SK-N-MC (cell line): ENCODE measurements around the gene ZNF219.

Experiments used
- DNase-seq: peaks from one replicate; pipeline ENCODE4 v3.0.0-alpha.2; 2011; ENCODE audit warnings: low read depth, low spot score
- H3K27ac ChIP-seq: fragments of 200-600 bp; sonication (generic); 2 replicates; pipeline ENCODE4 v1.5.1; 2016; ENCODE audit warnings: mixed run types
- H3K36me3 ChIP-seq: fragments of 200-600 bp; sonication (generic); 2 replicates; pipeline ENCODE4 v1.6.1; 2017; ENCODE audit warnings: antibody characterized with exemption, low read length, mixed read lengths; ENCODE audit not compliant: insufficient read depth
- H3K4me3 ChIP-seq: fragments of 200-600 bp; sonication (generic); 2 replicates; pipeline ENCODE4 v1.5.1; 2016
- H3K9ac ChIP-seq: fragments of 200-600 bp; sonication (generic); 2 replicates; pipeline ENCODE4 v1.8.0; 2017; ENCODE audit warnings: mixed run types, mixed read lengths; ENCODE audit not compliant: insufficient read length
- H3K9me3 ChIP-seq: fragments of 200-600 bp; sonication (generic); 2 replicates; pipeline ENCODE4 v1.6.1; 2017; ENCODE audit warnings: low read depth, mild to moderate bottlenecking, antibody characterized with exemption, low read length, moderate library complexity, mixed read lengths
- EZH2 ChIP-seq: fragments of 200-600 bp; sonication (generic); IDR thresholded peaks from one replicate; pipeline ENCODE4 v1.6.1; 2017; ENCODE audit warnings: antibody characterized with exemption
- FOXP2 ChIP-seq: optimal IDR thresholded peaks from 2 replicates; pipeline ENCODE3; 2011; ENCODE audit warnings: mild to moderate bottlenecking, moderate library complexity; ENCODE audit not compliant: insufficient read depth; ENCODE audit errors: extremely low read length, control extremely low read depth
- POLR2AphosphoS5 ChIP-seq: IDR thresholded peaks from 2 replicates; pipeline ENCODE4 v1.6.1; 2012; ENCODE audit warnings: mild to moderate bottlenecking, low read depth, low read length, borderline replicate concordance

ZNF219 gene

DNA sequence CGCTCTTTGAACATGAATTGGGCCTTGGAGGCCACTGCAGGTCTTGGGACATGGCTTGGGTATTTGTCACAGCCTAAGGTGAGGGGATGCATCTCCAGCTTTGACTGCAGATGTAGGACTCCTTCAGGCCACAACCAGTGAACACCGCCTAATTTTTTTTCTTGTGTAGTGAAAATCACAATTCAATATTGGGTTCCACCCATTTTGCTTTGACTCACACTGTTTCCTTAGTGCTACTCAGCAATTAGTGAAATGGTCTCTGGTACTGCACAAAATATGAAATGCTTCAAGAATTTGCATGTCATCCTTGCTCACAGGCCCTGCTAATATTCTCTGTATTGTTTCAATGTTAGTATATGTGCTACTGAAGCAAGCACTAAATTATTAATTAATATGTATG lies 14.9 kb upstream of the ZNF219 start:
- DNase-seq = no peak
- no peak overlapping the region for H3K27ac ChIP-seq
- H3K9me3 ChIP-seq = no peaks in the 10 kb centered on the region
- no peaks in the 10 kb centered on the region for H3K36me3 ChIP-seq
- H3K4me3 ChIP-seq = no peak overlapping the region
- H3K9ac ChIP-seq = no peak overlapping the region
- TF ChIP-seq POLR2AphosphoS5 (no peak), FOXP2 (no peak), EZH2 (no peak)

DNA sequence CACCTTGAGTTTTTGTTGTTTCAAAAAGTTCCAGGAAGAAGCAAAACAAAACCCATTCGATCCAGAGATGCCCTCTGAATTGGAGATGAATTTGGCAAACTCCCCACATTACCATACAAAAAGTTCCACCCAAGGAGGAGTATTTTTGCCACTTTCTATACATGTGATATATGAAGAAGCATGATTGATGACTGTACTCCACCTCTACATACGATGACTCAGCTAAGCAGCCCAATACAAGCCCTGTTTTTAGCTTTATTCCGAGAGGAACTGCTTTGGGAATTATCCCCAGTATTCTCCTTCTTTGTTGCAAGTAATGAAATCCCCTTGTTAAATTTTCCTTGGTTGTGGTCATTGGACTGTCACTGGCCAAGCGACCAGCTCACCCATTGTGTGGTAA lies 13.8 kb upstream of the ZNF219 start:
- no peak for DNase-seq

DNA sequence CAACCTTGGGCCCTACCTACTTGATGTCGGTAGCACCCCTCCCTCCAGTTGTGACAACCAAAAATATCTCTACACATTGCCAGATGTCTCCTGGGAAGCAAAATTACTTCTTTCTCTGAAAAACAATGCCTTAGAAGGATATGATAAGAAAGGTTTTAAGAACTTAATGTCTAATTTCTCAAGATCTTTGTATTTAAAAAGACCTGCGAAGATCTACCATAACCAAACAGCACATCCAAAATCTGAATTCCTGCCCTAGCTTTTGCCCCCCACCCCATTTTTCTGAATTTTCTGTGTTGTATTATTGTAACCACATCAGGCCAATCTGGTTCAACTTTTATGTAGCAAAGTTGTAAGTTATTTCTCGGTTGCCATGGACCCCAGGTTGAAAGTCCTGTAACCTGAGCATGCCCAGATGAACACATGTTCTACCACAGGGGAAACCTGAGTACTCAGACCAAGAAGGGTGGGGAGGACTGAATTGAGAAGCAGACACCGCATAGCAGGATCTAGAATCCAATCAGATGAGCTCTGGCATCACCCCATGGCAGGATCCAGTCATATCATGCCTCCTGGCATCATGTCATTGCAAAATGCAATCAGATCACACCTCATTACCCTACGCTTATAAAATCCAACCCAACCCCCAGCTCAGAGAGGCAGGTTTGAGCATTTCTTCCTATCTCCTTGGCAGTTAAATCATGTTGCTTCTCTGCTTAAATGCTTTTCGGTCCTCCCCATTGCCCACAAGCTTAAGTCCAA lies 11.1 kb upstream of the ZNF219 start:
- H3K27ac ChIP-seq = peak overlapping the region; percentile 26; the same call in 1 of the 2 replicates
- no peaks in the 10 kb centered on the region for H3K9me3 ChIP-seq
- H3K4me3 ChIP-seq = no peak overlapping the region
- H3K9ac ChIP-seq = no peak overlapping the region
- no peaks in the 10 kb centered on the region for H3K36me3 ChIP-seq
- TF ChIP-seq POLR2AphosphoS5 (no peak), FOXP2 (no peak), EZH2 (no peak)
- DNase-seq = no peak

More for the DNA sequence above, 13.8 kb upstream of the ZNF219 start:
- Histone ChIP-seq H3K27ac (no peak overlapping the region), H3K9me3 (no peaks in the 10 kb centered on the region), H3K9ac (no peak overlapping the region), H3K36me3 (no peaks in the 10 kb centered on the region), H3K4me3 (no peak overlapping the region)
- TF ChIP-seq POLR2AphosphoS5 (no peak), EZH2 (no peak)

DNA sequence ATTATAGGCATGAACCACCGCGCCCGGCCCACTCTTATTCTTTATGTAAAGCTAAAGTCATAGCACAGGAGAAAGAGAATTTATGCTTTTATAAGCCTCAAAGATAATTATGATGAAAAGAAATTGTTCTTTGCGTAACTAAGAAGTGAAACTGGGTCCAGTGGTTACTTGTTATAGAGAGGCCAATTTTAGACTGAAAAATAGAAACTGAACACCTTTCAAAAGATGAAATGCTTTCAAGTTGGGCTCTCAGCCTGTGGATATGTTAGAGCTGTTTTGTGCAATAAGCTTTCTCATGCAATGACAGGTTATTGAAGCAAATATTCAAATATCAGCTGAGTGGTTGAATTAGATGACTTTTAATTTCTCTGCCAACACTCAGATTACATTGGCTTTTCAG lies 10.3 kb upstream of the ZNF219 start:
- no peak for DNase-seq
- Histone ChIP-seq H3K36me3 (no peaks in the 10 kb centered on the region), H3K27ac (no peak overlapping the region), H3K9me3 (no peaks in the 10 kb centered on the region), H3K9ac (no peak overlapping the region), H3K4me3 (no peak overlapping the region)
- TF ChIP-seq POLR2AphosphoS5 (no peak), EZH2 (no peak), FOXP2 (no peak)

DNA sequence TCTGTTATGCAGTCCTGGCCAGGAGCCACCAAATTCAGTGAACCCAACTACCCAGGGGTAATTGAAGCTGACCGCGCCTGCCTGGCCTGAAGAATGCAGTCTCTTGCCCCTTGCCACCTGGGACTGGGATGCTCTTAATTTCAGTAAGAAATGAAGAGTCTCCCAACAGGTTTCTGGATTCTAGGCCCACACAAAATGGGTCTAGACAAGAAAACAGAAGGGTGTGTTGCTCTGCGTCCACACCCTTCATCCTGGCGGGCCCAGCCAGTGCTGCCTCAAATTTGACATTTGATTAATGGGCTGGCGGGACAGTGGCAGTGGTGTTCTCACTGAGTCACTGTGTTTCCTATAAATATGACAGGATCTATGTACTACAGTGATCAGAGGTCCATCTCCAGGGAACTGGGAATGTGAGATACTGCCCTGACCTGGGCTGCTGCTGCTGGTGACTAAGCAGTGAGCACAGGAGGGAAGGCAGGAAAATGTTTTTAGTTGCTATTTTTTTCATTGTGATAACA lies 8.9 kb upstream of the ZNF219 start:
- no peak overlapping the region for H3K27ac ChIP-seq
- no peak overlapping the region for H3K4me3 ChIP-seq
- no peaks in the 10 kb centered on the region for H3K36me3 ChIP-seq
- no peak overlapping the region for H3K9ac ChIP-seq
- H3K9me3 ChIP-seq = no peaks in the 10 kb centered on the region
- no peak for TF ChIP-seq FOXP2
- DNase-seq = no peak

DNA sequence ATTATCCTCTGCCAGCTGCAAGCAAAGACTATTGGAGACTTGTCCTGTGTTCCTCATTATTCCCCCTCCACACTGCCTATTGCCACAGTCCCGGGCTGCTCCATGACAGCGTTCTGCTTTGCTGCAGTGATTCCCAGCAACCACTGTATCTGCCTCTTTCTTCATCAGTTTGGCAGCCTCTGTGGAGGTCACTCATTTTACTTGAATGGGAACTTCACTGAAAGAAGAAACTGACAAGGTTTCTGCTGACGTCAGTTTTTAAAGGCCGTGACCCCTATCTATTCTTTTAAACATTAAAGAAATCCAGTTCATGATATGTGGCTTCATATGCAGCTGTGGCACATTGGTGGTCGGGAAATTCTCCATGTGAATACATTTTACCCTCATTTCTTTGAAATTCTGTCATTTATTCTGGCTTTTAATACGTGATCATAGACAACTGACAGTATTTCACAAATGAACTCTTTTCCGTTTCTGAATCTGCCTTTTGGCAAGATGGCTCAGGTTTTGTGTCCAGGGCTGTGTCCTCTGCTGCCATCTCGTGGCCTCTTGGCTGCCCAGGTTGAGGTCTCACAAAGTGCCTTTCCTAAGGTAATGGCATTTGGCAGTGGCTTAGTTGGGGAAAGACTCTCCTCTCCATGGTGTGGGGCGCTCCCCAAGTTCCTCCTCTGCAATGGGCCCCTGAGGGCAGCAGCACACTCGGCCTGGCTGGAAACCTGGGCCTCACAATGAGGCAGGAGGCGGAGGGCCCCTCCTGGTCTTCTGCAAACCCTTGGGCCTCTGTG lies 8.2 kb upstream of the ZNF219 start:
- Histone ChIP-seq H3K36me3 (no peaks in the 10 kb centered on the region), H3K4me3 (peak overlapping the region; percentile 49), H3K9me3 (no peaks in the 10 kb centered on the region), H3K27ac (peak overlapping the region; percentile 72), H3K9ac (peak overlapping the region; percentile 66)
- no peak for TF ChIP-seq EZH2
- DNase-seq = peak; percentile 56

DNA sequence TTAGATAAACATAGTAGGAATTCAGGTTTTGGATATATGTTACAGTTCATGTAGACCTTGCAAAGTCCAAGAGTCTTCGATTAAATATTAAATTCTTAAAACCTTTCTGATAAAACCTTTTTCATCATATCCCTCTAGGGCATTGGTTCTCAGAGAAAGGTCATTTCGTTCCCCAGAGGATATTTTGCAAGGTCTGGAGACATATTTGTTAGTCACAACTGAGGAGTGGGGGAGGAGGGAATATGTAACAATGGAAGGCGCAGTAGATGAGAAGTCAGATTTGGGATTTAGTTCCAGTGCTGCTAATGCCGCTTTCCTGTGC lies 7.7 kb upstream of the ZNF219 start:
- H3K4me3 ChIP-seq = no peak overlapping the region; the same call in 1 of the 2 replicates
- no peaks in the 10 kb centered on the region for H3K36me3 ChIP-seq
- TF ChIP-seq EZH2 (no peak), POLR2AphosphoS5 (no peak)
- peak overlapping the region; percentile 72 for H3K27ac ChIP-seq
- peak overlapping the region; percentile 54 for H3K9ac ChIP-seq
- no peaks in the 10 kb centered on the region for H3K9me3 ChIP-seq
- no peak for DNase-seq

DNA sequence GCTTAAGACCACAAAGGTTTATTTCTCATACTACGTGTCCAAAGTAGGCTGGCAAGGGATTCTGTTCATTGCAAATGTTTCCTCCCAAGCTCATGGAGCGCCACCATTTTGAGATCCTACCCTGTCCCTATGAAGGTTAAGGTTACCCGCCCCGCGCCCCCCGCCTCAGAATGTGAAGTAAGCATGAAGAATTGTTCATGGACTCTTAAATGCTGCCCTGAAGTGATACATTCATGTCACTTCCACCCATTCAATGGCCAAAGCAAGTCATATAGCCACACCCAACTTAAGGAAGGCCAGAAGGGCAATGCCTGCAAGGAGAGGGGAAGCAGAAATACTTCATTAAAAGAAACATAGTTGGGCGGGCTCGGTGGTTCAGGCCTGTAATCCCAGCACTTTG lies 6.6 kb upstream of the ZNF219 start:
- H3K4me3 ChIP-seq = peak overlapping the region; percentile 86
- DNase-seq = no peak
- H3K9ac ChIP-seq = peak overlapping the region; percentile 94
- no peak for TF ChIP-seq FOXP2
- TF ChIP-seq EZH2 = no peak
- no peak for TF ChIP-seq POLR2AphosphoS5
- no peaks in the 10 kb centered on the region for H3K36me3 ChIP-seq
- H3K27ac ChIP-seq = peak overlapping the region; percentile 95
- H3K9me3 ChIP-seq = no peaks in the 10 kb centered on the region

DNA sequence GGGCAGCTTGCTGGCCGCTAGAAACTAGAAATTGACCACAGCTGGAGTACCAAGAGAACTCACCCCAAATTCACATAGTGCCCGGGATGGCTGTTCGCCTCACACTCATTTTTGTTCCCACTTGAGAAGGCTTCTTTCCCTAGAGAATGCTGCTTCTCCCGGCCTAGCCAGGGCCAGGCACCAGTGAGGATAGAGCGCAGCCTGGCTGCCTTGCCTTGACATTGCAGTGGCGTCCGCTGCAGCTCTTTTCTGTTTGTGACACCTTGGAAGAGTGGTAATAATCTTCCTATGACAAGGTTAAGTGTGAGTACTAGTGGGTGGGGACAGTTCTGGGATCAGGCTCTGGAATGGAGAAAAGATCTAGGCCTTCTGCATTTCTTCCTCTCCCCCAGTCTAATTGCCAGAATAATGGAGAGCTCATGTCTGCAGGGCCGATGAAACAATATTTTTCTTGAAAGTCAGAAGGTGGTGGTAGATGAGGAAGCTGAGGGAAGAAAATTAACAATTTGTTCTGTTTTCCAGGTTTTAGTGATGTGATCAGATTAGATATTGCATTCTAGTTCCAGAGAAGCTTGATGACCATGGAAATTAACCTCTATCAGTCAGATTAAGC lies 6.1 kb upstream of the ZNF219 start:
- peak overlapping the region; percentile 86 for H3K4me3 ChIP-seq
- H3K9me3 ChIP-seq = no peaks in the 10 kb centered on the region
- TF ChIP-seq POLR2AphosphoS5 (no peak), FOXP2 (no peak), EZH2 (no peak)
- peak overlapping the region; percentile 95 for H3K27ac ChIP-seq
- no peaks in the 10 kb centered on the region for H3K36me3 ChIP-seq
- peak overlapping the region; percentile 94 for H3K9ac ChIP-seq
- peak; percentile 47 for DNase-seq
